Endothelial cell of coronary artery (primary cell): ENCODE data around the gene CASP8. TPM values are rescaled to one million over a fixed set of nuclear protein-coding genes. Genes with fewer than 3 reads are reported as not detected.

Experiments used
- total RNA-seq: library from RNA; depleted of rRNA; stranded (reverse); fragments of >200 nt; gene quantifications from 2 replicates; pipeline ENCODE4 v1.2.3, GENCODE V29; 2014

The CASP8 gene
- 9.4 and 15.1 TPM in 2 replicates for total RNA-seq

GRCh38 chr2:201260302-201260800 lies at the start of gene CASP8:
TSS of gene CASP8 (plus strand) at chr2:201260536. CDS start at chr2:201266487, 5,951 bp downstream.

Other genes with a start within 250 kb of the CASP8 start
- 10.4 and 13.5 TPM in 2 replicates for gene HYCC2, start 188.9 kb upstream of the CASP8 start, total RNA-seq
- 116 and 123 TPM in 2 replicates for gene NDUFB3, start 188.5 kb upstream of the CASP8 start, total RNA-seq
- gene CFLAR, start 144.4 kb upstream of the CASP8 start, total RNA-seq: 194 and 279 TPM in 2 replicates
- 21.8 and 25.7 TPM in 2 replicates for gene CASP10, start 77.4 kb upstream of the CASP8 start, total RNA-seq
- gene FLACC1, start 96.8 kb downstream of the CASP8 start, total RNA-seq: 0.36 and 1.0 TPM in 2 replicates
- 25.5 and 29.6 TPM in 2 replicates for gene TRAK2, start 190.9 kb downstream of the CASP8 start, total RNA-seq
- gene STRADB, start 191.2 kb downstream of the CASP8 start, total RNA-seq: 19.7 and 26.5 TPM in 2 replicates